Inflammatory macrophage treated with lipopolysaccharide for 4 hours (primary cell): ENCODE data around the gene SPOUT1.
"Not testable (repeated sequence)": the region's sequence is repeated elsewhere in the genome, so short reads cannot be mapped to it uniquely, and the experiment has no call there.

Experiments used
- DNase-seq: peaks from one replicate; pipeline ENCODE4 v3.0.0-alpha.2; 2020

SPOUT1 gene

DNA sequence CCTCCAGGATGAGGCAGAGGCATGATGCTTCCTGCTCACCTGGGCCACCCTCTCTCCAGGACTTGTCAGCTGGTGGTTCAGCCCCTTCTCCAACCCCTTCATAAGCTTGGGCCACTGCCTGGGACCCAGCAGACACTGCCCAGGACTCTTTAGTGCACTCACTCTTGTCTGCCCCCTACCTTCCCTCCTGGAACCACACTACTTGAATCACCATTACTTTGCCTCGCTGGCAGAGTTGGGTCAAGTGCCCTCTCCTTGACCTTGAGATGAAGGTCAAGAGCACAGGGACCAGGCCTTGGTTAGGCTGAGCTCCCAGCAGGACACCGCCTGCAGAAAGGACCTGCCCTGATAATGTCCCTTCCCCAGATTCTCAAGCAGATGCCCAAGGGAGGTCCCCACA, 19.8 kb downstream of the SPOUT1 start:
- DNase-seq: no peak

DNA sequence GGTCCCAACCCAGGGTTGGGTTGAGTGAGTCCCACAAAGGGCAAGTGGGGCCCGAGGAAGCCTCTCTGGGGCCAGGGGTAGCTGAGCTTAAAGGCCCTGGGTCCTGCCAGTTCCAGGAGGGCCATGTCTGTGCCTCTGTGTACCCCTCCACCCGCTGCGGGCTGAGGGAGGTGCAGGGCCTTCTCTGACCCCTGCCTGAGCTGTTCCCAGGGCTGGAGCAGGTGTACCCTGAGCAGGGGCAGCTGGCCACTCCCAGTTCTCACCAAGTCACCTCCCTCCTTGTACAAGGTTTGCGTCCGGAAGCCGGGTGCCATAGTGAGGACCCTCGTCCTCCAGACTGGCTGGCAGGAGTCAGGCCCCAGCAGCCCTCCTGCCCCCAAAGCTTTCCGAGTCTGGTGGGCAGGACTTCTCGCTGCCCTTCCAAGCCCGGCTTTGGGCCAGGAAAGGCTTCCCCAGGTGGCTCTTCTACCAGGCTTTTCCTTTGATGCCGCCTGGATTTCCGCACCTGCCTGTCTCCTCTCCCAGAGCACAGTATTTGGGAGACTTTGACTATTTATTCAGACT, 20.5 kb downstream of the SPOUT1 start:
- DNase-seq: no peak

DNA sequence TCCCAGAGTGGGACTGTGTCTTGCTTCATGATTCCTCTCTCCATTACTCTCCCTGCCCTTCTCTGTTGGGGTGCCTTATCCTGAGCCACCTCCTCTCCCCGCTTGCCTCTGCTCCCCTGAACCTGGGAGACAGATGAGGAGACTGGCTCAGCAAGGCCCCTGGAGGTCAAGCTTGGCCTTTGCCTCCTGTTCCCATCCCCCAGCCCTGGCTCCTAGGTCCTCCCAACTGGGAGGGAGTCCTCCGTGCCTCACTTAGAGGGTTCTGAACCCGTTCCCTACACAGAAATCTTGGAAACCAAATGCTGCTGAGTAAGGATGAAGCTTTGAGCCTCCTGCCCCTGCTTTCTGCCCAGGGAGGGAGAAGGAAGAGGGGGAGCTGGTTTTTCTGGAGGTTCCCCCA, 21.1 kb downstream of the SPOUT1 start:
- no peak for DNase-seq

DNA sequence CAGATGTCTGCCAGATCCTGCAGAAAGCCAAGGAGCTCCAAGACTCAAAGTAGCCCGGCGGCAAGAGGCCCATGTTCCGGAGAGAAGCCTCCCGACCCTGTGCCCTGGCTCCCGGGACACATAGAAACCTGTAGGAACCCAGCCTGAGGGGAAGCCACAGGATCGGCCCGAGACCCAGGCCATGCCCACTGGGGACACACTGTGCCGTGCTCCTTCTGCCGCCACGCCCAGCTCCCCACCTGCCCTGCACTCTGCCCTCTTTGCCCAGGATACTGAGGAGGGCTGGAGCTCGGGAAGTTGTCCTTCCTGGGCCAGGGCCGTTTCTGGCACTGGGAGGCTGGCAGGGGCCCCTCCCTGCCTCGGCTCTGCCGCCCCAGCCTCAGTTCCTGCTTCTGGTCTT, 21.8 kb downstream of the SPOUT1 start:
- DNase-seq: no peak

DNA sequence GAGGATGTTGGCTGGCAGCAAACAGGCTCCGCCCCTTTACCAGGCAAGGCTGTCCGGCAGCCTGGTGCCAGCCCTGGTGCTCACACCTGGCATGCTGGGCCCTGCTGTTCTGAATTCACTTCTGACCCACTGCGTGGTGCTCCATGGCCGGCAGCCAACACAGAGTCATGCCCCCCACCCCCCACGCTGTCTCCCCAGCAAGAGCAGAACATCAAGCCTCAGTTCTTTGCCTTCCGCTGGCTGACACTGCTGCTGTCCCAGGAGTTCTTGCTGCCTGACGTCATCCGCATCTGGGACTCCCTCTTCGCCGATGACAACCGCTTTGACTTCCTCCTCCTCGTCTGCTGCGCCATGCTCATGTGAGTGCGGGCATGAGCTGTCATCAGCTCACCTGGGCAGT, 23.9 kb downstream of the SPOUT1 start:
- DNase-seq: no peak

DNA sequence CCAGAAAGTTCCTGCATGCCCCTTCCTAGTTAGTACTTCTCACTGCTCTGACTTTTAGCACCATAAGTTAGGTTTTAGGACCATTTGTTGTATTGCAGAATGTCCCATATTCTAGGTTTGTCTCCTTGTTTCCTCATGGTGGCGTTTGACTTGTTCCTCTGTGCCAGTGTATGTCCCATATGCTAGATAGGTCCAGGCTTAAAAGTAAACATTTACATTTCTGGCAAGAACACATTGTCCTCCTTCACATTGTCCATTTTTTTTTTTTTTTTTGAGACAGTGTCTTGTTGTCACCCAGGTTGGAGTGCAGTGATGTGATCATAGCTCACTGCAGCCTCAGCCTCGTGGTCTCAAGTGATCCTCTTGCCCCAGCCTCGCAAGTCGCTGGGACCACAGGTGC, 27.1 kb downstream of the SPOUT1 start:
- no peak for DNase-seq

DNA sequence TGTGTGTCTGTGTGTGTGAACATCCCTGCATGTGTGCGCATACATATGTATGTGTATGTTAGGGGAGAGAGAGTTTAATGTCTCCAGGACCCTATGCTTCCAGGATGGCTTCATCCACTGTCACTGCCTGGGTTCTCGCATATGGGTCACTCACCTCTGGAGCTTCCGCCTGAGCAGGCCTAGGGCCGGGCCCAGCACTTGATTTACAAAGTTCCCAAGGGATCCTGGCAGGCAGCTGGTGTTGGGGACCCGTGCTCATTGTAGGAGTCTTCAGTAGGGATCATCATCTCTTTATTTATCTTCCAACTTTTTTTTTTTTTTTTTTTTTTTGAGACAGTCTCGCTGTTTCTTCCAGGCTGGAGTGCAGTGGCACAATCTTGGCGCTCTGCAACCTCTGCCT, 29.5 kb downstream of the SPOUT1 start:
- DNase-seq: no peak

DNA sequence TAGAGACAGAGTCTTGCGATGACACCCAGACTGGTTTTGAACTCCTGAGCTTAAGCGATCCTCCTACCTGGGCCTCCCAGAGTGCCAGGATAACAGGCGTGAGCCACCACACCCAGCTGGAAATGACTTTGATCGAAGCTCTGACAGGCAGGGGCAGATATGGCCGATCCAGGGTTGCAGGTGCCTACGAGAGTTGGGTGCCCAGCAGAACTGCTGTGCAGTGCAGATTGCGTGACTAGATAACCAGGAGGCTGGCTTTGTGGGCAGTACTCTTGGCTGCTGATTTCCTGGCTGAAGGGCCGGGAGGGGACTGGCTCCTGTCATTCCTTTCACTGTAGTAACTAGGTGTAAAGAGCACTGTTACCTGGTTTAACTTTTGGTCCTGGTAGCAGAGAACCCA, 30.7 kb downstream of the SPOUT1 start:
- no peak for DNase-seq

DNA sequence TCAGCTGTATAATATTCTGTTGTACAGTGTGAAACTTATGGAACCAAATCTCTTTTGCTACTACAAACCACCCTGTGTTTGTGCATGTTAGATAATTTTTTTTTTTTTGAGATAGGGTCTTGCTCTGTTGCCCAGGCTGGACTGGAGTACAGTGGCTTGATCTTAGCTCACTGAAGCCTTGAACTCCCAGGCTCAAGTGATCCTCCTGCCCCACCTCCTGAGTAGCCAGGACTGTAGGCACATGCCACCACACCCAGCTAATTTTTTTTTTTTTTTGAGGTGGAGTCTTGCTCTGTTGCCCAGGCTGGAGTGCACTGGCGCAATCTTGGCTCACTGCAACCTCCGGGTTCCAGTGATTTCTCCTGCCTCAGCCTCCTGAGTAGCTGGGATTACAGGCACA, 34.6 kb downstream of the SPOUT1 start:
- not testable (repeated sequence) for DNase-seq

DNA sequence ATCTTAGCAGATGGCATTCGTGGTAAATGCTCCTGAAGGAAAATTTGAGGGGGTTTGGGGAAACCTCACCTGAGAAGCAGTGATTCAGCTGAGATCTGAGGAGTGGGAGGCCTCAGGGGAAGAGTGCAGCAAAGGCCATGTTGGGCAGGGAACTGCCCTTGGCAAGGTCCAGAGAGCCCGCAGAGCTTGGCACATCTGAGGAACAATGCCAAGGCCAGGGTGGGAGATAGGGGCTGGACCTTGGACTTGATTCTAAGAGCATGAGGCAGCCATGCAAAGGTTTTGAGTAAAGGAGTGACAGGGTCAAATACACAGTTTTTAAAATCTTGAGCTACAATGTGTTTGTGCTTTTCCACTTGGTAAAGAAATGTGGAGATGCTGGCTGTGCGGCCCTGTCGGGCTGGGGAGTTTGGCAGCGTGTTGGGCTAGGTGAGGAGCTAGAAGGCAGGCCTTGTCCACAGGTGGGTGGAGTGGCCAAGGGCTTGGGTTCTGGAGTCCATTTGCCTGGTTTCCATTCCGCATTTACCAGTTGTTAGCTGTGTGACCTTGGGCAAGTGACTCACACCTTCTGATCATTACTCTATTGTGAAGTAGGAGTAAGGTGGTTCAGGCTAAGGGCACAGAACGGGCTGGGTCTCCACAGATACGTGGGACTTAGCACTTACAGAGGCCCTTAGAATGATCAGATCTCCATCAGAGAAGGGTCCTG, 36.5 kb downstream of the SPOUT1 start:
- DNase-seq: no peak

DNA sequence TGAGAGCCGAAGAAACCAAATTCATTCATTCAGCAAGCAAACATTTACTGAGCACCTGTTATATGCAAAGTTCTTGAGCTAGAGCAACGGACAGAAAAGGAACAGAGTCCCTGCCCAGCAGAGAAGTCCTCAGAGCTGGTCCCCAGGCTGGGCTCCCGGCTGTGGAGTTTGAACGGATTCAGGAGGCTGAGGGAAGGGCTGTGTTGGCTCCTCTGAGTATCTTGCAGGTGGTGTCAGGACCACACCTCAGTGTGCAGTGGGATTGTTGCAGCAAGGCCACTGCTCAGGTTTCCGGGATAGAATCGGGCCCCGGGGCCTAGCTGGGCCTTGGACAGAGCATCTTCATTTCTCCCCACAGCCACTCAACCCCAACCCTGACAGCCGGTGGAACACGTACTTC, 37.5 kb downstream of the SPOUT1 start:
- no peak for DNase-seq

DNA sequence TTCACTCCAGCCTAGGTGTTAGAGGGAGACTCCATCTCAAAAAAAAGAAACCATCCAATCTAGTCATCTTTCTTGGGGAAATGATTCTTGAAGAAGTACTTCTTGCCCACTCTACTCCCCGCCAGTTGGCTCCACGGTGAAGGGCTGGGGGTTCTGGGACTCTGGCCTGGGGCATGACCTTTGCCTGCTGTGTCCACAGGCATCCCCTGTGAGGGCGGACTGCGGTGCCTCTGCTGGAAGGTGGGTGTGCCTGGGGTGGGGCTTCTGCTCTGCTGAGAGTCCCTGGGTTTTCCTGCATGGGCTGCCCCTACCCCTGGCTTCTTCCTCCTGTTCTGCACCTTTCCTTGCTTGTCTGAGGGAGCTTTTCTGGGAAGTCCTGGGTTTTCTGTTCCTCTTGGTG, 39.1 kb downstream of the SPOUT1 start:
- no peak for DNase-seq

DNA sequence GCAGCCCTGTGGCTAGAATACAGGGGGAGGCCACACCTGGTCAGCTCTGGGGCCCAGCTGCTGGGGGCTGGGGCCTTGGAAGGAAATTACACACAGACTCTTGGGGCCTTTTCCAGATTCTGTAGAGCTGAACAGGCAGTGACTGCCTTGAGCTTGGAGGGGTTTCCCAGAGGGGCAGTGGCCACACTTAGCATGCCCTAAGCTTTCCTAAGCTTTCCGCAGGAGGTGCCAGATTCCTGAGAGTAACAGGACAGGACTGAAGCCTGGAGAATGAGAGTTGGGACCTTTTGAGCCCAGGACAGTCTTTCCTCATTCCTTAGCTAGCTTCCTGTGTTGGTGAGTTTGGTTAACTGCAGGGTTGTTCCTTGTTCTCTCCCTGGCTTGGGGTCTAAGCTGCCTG, 41.1 kb downstream of the SPOUT1 start:
- no peak for DNase-seq

DNA sequence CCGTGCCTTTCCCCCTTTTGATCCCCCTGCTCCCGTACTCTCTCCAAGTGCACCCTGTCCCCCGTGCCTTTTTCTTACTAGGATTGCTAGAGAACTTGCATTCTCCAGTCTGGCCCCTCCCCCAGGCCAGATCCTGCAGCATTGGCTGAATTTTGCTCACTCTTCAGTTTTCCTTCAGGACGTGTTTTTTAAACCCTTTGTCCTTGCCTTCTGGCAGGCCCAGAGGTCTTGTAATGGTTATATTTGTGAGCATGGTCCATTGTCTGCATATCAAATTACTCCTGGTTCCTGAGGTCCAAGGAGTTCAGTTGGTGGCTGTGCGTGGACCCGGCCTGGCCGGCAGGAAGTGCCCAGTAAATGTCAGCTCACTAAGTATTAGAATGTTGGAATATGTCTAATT, 41.9 kb downstream of the SPOUT1 start:
- DNase-seq: no peak

DNA sequence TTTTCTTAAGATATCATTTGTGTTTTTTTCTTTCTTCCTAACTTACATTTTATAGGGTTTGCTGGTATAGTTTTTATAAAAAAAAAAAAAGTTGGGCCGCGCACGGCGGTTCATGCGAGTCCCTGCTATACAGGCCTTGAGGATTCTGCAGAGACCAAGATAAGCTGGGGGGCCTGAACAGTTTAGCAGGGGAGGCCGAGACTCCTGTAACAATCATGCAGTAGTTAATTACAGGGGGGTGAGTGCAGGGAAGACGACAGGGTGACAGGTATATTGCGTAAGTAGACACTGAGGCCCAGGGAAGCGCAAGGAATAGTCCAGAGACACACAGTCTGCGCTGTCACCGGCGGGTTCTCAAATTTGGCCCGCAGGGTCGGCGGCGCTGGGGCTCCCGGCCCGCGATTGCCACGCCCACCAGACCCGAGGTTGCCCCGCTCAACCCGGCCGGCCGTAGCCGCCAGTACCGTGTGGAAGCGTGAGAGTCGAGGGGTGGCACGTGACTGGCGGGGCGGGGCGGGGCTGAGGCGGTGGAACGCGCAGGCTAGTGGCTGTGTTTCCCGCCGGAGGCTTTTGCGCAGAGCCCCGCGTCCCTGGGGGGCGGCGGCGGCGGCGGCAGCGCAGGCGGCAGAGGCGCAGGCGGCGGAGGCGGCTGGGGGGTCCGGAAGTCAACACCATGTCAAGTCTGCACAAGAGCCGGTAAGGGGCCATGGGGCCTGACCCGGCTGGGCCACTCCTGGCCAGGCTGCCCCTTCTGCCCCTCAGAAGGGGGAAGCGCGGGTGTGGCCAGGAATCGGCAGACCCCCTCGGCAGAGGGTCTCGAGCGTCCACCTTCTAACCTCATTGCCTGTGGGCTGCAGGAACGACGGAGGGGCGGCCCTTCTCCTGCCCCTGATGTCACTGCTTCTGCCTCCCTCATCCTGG, 42.7 kb downstream of the SPOUT1 start, which contains the start of gene TBC1D13:
Gene TBC1D13, plus strand, starts transcription at position 573 of the 921 bp plus-strand sequence. Its CDS starts 101 bp downstream, at position 674.
- peak; percentile 84 for DNase-seq

DNA sequence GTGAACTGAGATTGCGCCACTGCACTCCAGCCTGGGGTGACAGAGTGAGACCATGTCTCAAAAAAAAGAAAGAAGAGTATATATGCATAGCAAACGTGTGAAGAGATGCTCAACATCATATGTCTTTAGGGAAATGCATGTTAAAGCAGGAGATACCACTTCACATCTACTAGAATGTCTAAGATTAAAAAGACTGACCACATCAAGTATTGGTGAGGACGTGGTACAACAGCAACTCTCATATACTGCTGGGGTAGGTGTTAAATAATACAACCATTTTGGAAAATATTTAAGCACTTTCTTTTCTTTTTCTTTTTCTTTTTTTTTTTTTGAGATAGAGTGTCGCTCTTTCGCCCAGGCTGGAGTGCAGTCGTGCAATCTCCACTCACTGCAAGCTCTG, 44.2 kb downstream of the SPOUT1 start:
- no peak for DNase-seq

DNA sequence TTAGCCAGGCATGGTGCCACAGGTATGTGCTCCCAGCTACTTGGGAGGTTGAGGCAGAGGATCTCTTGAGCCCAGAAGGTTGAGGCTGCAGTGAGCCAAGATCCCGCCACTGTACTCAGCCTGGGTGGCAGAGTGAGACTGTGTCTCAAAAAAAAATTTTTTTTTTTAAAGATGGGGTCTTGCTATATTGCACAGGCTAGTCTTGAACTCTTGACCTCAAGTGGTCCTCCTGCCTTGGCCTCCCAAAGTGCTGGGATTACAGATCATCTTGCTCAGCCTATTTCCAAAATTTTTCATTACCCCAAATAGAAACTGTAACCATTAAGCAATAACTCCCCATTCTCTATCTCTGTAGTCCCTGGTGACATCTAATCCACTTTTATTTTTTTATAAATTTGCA, 46.9 kb downstream of the SPOUT1 start:
- peak; percentile 15 for DNase-seq

DNA sequence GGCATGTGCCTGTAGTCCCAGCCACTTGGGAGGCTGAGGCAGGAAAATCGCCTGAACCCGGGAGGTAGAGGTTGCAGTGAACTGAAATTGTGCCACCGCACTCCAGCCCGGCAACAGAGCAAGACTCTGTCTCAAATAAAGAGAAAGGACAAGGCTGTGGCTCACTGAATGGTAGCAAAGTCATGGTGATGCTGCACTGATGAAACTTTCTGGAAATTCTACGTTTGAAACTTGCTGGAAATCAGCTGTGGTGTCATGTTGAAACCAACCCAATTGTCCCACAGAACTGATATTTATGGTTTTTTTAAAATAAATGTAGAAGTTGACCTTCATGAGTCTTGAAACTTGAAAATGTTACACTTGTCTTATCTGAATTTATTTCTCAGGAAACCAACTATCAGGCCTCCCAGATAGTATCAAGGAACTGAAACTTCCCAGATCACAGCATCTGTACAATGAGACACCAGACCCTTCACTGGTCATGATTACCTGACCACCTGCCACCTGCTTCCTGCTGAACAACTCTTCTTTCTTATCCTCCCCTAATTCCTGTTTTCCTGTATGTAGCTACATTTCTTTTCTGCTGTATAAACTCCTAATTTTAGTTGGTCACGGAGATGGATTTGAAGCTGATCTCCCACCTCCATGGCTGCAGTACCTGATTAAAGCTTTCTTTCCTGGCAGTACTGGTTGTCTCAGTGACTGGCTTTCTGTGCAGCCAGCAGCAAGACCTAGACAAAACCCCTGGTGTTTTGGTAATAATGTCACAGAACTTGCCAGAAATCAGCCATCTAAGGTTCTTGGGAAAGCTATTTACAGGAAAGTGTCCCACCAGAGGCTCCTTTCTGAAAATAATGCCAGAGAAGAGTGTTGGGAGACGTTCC, 48.2 kb downstream of the SPOUT1 start:
- DNase-seq: peak; percentile 65

DNA sequence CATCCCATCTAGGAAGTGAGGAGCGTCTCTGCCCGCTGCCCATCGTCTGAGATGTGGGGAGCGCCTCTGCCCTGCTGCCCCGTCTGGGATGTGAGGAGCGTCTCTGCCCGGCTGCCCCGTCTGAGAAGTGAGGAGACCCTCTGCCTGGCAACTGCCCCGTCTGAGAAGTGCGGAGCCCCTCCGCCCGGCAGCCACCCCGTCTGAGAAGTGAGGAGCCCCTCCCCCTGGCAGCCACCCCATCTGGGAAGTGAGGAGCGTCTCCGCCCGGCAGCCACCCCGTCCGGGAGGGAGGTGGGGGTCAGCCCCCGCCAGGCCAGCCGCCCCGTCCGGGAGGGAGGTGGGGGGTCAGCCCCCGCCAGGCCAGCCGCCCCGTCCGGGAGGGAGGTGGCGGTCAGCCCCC, 49.5 kb downstream of the SPOUT1 start:
- DNase-seq: not testable (repeated sequence)

DNA sequence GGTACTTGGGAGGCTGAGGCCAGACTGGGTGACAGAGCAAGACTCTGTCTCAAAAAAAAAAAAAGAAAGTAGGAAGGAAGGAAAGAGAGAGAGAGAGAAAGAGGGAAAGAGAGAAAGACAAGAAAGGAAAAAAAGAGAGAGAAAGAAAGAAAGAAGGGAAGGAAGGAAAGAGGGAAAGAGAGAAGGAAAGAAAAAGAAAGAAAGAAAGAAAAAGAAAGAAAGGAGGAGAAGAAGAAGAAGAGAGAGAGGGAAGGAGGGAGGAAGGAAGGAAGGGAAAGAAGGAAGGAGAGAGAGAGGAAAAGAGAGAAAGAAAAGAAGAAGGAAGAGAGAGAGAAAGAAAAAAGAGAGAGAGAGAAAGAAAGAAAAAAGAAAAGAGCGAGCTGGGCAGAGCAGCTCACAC, 54.8 kb downstream of the SPOUT1 start:
- no peak for DNase-seq

DNA sequence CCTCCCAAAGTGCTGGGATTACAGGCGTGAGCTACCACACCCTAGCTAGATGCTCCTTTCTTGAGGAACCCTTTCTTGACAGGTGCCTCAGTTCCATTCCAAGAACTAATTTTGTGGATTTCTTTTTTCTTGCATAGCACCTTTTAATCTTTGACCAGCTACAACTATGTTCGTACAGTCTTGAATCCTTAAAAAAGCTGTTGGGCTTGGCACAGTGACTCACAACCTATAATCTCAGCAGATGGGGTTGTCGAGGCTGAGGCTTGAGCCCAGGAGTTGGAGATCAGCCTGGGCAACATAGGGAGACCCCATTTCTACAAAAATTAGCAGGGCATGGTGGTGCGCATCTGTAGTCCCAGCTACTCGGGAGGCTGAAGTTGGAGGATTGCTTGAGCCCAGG, 56.5 kb downstream of the SPOUT1 start:
- no peak for DNase-seq

DNA sequence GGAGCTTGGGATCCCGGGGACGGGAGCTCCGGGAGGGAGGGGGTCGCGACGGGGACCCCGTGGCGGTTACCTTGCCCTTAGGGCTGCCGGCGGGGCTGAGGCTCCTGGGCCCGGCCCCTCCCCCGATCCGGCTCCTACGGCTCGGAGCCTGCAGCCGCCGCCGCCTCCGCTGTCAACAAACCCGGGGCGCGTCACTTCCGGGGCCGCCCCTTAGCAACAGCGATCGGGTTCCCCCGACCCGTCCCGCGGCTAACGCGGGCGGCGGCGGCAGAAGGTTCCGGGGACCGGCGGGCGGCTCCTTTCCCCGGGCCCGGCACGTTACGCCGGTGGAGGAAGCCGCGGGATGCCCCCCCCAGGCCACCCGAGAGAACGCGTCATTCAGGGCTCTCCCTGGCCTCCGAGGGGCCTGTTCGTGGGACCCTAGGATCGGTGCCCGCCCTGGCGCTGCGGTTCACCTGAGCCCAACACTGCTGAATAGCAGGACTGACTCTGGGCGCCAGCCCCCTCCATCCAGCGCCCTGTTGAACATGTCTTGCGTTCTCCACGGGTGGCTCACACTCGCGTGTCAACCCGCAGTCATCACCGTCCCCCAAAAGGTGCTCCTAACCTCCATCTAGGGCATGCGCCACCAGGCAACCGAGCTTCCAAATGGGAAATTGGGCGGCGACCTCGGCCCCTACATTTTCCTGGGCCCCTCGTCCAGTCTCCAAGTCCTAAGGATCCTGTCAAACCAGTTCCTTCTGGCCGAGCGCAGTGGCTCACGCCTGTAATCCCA, 57.7 kb downstream of the SPOUT1 start, which contains the start of gene ZER1:
Gene ZER1, minus strand, starts transcription at position 183 of the 775 bp plus-strand sequence. CDS start 16,362 bp downstream, outside the sequence.
- DNase-seq: peak; percentile 91
